WTC11 (cell line): Measurements from ENCODE around the gene SERBP1. TPM values are rescaled to one million over a fixed set of nuclear protein-coding genes. Genes with fewer than 3 reads are reported as not detected.
A peak's percentile ranks its signal among the peaks of the same experiment; 100 is the strongest.
"Not testable (repeated sequence)": the region's sequence is repeated elsewhere in the genome, so short reads cannot be mapped to it uniquely, and the experiment has no call there.

ENCODE experiments used
- ATAC-seq: fragments of 200-7000 bp; cut with Tn5 transposase; 2 replicates; pipeline ENCODE4 v1.10.0; 2021; ENCODE audit warnings: mild to moderate bottlenecking, moderate library complexity
- CTCF ChIA-PET: fragments of 300-600 bp; sonication (Branson Sonifier 250); formaldehyde crosslinking; loops from one replicate; lab custom pipeline; 2021; ENCODE audit warnings: antibody characterized with exemption; lab: Charles Lee
- POLR2A ChIA-PET: fragments of 350-600 bp; sonication (Branson Sonifier 250); formaldehyde crosslinking; loops from one replicate; lab custom pipeline; 2021; ENCODE audit warnings: antibody characterized with exemption; lab: Charles Lee
- DNase-seq: peaks from one replicate; pipeline ENCODE4 v3.0.0; 2021; ENCODE audit warnings: low spot score
- H3K27ac Mint-ChIP-seq: 2 replicates; pipeline ENCODE4 v1.8.0; 2021; ENCODE audit warnings: mixed read lengths
- H3K27me3 Mint-ChIP-seq: 2 replicates; pipeline ENCODE4 v1.8.0; 2021; ENCODE audit warnings: low read depth, mild to moderate bottlenecking, moderate library complexity, mixed read lengths
- H3K36me3 Mint-ChIP-seq: 2 replicates; pipeline ENCODE4 v1.8.0; 2021; ENCODE audit warnings: mixed read lengths
- H3K4me1 Mint-ChIP-seq: 2 replicates; pipeline ENCODE4 v1.8.0; 2022; ENCODE audit warnings: mixed read lengths
- H3K4me3 Mint-ChIP-seq: 2 replicates; pipeline ENCODE4 v1.8.0; 2021; ENCODE audit warnings: mild to moderate bottlenecking, moderate library complexity, mixed read lengths
- H3K9me3 Mint-ChIP-seq: 2 replicates; pipeline ENCODE4 v1.8.0; 2021; ENCODE audit warnings: mixed read lengths
- ARID4B ChIP-seq: sonication (generic); formaldehyde crosslinking; IDR thresholded peaks from 2 replicates; pipeline ENCODE4 v1.8.0; 2023; ENCODE audit warnings: missing genetic modification reagents, mild to moderate bottlenecking, borderline replicate concordance
- ATF3 ChIP-seq: sonication (generic); formaldehyde crosslinking; conservative IDR thresholded peaks from 2 replicates; pipeline ENCODE4 v1.8.1; 2022; ENCODE audit warnings: mild to moderate bottlenecking, missing genetic modification reagents
- E2F5 ChIP-seq: sonication (generic); formaldehyde crosslinking; IDR thresholded peaks from 2 replicates; pipeline ENCODE4 v1.8.1; 2022; ENCODE audit warnings: mild to moderate bottlenecking, moderate library complexity, missing genetic modification reagents
- ETV6 ChIP-seq: sonication (generic); formaldehyde crosslinking; IDR thresholded peaks from 2 replicates; pipeline ENCODE4 v1.8.1; 2022; ENCODE audit warnings: mild to moderate bottlenecking, missing genetic modification reagents
- FOXJ3 ChIP-seq: sonication (generic); formaldehyde crosslinking; IDR thresholded peaks from 2 replicates; pipeline ENCODE4 v1.9.0; 2021; ENCODE audit warnings: missing genetic modification reagents, mild to moderate bottlenecking, borderline replicate concordance
- FOXK1 ChIP-seq: sonication (generic); formaldehyde crosslinking; IDR thresholded peaks from 2 replicates; pipeline ENCODE4 v1.8.0; 2022; ENCODE audit warnings: mild to moderate bottlenecking, moderate library complexity, missing genetic modification reagents
- FOXP4 ChIP-seq: sonication (generic); formaldehyde crosslinking; IDR thresholded peaks from 2 replicates; pipeline ENCODE4 v1.8.0; 2022; ENCODE audit warnings: mild to moderate bottlenecking, missing genetic modification reagents
- GTF2I ChIP-seq: fragments of 250-450 bp; sonication (Bioruptor Pico); conservative IDR thresholded peaks from 2 replicates; pipeline ENCODE4 v1.4.0; 2021; ENCODE audit warnings: mild to moderate bottlenecking
- IRF2 ChIP-seq: sonication (generic); formaldehyde crosslinking; IDR thresholded peaks from 2 replicates; pipeline ENCODE4 v1.8.0; 2022; ENCODE audit warnings: low read depth, missing genetic modification reagents, borderline replicate concordance
- MXD4 ChIP-seq: fragments of 250-450 bp; sonication (Bioruptor Pico); IDR thresholded peaks from 2 replicates; pipeline ENCODE4 v1.8.0; 2021; ENCODE audit warnings: mild to moderate bottlenecking, moderate library complexity, borderline replicate concordance
- NFATC4 ChIP-seq: fragments of 250-450 bp; sonication (Bioruptor Pico); IDR thresholded peaks from 2 replicates; pipeline ENCODE4 v1.9.0; 2021; ENCODE audit warnings: mild to moderate bottlenecking
- NR1H2 ChIP-seq: sonication (generic); formaldehyde crosslinking; IDR thresholded peaks from 2 replicates; pipeline ENCODE4 v1.9.0; 2021; ENCODE audit warnings: mild to moderate bottlenecking, moderate library complexity, missing genetic modification reagents
- OVOL2 ChIP-seq: fragments of 250-450 bp; sonication (Bioruptor Pico); IDR thresholded peaks from 2 replicates; pipeline ENCODE4 v1.9.0; 2021; ENCODE audit warnings: mild to moderate bottlenecking, borderline replicate concordance
- ZNF121 ChIP-seq: sonication (generic); formaldehyde crosslinking; IDR thresholded peaks from 2 replicates; pipeline ENCODE4 v1.8.0; 2023; ENCODE audit warnings: missing genetic modification reagents
- ZNF138 ChIP-seq: sonication (generic); formaldehyde crosslinking; conservative IDR thresholded peaks from 2 replicates; pipeline ENCODE4 v1.8.1; 2022; ENCODE audit warnings: mild to moderate bottlenecking, moderate library complexity, missing genetic modification reagents
- ZNF671 ChIP-seq: fragments of 250-450 bp; sonication (Bioruptor Pico); IDR thresholded peaks from 2 replicates; pipeline ENCODE4 v1.8.0; 2021; ENCODE audit warnings: mild to moderate bottlenecking
- ZSCAN18 ChIP-seq: fragments of 250-450 bp; sonication (Bioruptor Pico); IDR thresholded peaks from 2 replicates; pipeline ENCODE4 v2.1.2; 2022; ENCODE audit warnings: mild to moderate bottlenecking, moderate library complexity
- total RNA-seq: library from RNA; stranded (reverse); gene quantifications from 3 replicates; pipeline ENCODE4 v1.2.3, GENCODE V29; 2021

The SERBP1 gene
- total RNA-seq, 1 experiment from 2014 or later: 543 TPM

GRCh38 chr1:67400029-67400786 is 30.0 kb downstream of the SERBP1 start:
- CTCF ChIA-PET, POLR2A ChIA-PET: not testable (repeated sequence)
- peak; percentile 13; the same call in 1 of the 2 replicates for ATAC-seq

GRCh38 chr1:67399199-67399993 is 30.8 kb downstream of the SERBP1 start:
- H3K27me3 Mint-ChIP-seq: no peaks in the 10 kb centered on the region

More at GRCh38 chr1:67400029-67400786, 30.0 kb downstream of the SERBP1 start:
- not testable (repeated sequence) for H3K27me3 Mint-ChIP-seq, H3K4me3 Mint-ChIP-seq, H3K9me3 Mint-ChIP-seq, DNase-seq
- Mint-ChIP-seq H3K4me1 (peaks cover 32% of the 10 kb centered on the region), H3K36me3 (peaks cover 23% of the 10 kb centered on the region), H3K27ac (peak overlapping the region; percentile 71)
- TF ChIP-seq ZNF671 (CRISPR knock-in tag) (0 out of 2 replicates have a peak, but pooled peaks have one; percentile 43), ZNF121 (CRISPR knock-in tag) (peak; percentile 34; the same call in 1 of the 2 replicates), NFATC4 (CRISPR knock-in tag) (0 out of 2 replicates have a peak, but pooled peaks have one; percentile 35)

GRCh38 chr1:67394548-67394947 is 35.7 kb downstream of the SERBP1 start:
- ChIA-PET CTCF (interaction anchor here (0.9 kb wide), 1 partner anchor 47 kb away, joined by 3 read pairs; no protein-coding TSS in a partner anchor), POLR2A (no interaction called here)
- Mint-ChIP-seq H3K27ac (no peak overlapping the region), H3K4me3 (no peak overlapping the region), H3K9me3 (no peaks in the 10 kb centered on the region), H3K27me3 (no peaks in the 10 kb centered on the region), H3K36me3 (peaks cover 30% of the 10 kb centered on the region), H3K4me1 (peaks cover 46% of the 10 kb centered on the region)
- no peak for ATAC-seq
- DNase-seq: no peak
- TF ChIP-seq MXD4 (CRISPR knock-in tag) (no peak), GTF2I (CRISPR knock-in tag) (no peak), ATF3 (no peak), FOXK1 (CRISPR knock-in tag) (no peak), FOXJ3 (no peak), IRF2 (CRISPR knock-in tag) (no peak), E2F5 (no peak), ZNF138 (CRISPR knock-in tag) (no peak), NR1H2 (CRISPR knock-in tag) (no peak), ETV6 (no peak), ARID4B (CRISPR knock-in tag) (no peak)

More at GRCh38 chr1:67399199-67399993, 30.8 kb downstream of the SERBP1 start:
- POLR2A ChIA-PET: no interaction called here
- peak overlapping the region; percentile 85 for H3K27ac Mint-ChIP-seq
- H3K36me3 Mint-ChIP-seq: peaks cover 23% of the 10 kb centered on the region
- H3K9me3 Mint-ChIP-seq: 0 out of 2 replicates have a peak, but pooled peaks cover 6% of the 10 kb centered on the region
- H3K4me1 Mint-ChIP-seq: peaks cover 32% of the 10 kb centered on the region
- TF ChIP-seq ZNF138 (CRISPR knock-in tag) (no peak), FOXP4 (peak; percentile 77; the same call in 1 of the 2 replicates), ZSCAN18 (peak; percentile 56; the same call in 1 of the 2 replicates), OVOL2 (CRISPR knock-in tag) (no peak)
- ATAC-seq (peak; percentile 10), DNase-seq (no peak)
- no peak overlapping the region; the same call in 1 of the 2 replicates for H3K4me3 Mint-ChIP-seq
- CTCF ChIA-PET: interaction anchor here (1.0 kb wide), 1 partner anchor 52 kb away, joined by 4 read pairs; no protein-coding TSS in a partner anchor
